ENCODE measurements around the gene ZBTB7C. TPM values are rescaled to one million over a fixed set of nuclear protein-coding genes. Genes with fewer than 3 reads are reported as not detected.

The ZBTB7C gene
- total and polyA plus RNA-seq, 2 of the 8 experiments (the other 6 are each of a cell fraction or from before 2014, with no cell fraction given): 0.15 to 0.45 TPM

- no peaks in the 10 kb centered on the region; the same call in 1 of the 2 replicates for H3K79me1 ChIP-seq (ENCODE audit: low read depth, low read length)
- no peak overlapping the region for H4K91ac ChIP-seq (replicated peaks; ENCODE audit: insufficient read length, low read length)
- ChIA-PET CTCF (ENCODE audit: partially characterized antibody) (interaction anchor here (0.9 to 6.6 kb wide), 5 partner anchors 15 to 228 kb away, joined by 3 to 117 read pairs (median 3); partner anchors contain the start of gene SMAD2), POLR2A (ENCODE audit: partially characterized antibody) (no interaction called here)
- no peak for TF ChIP-seq POLR2AphosphoS5 (IDR thresholded peaks at IDR 0.05; ENCODE audit: low read depth, low read length)
- H3K56ac ChIP-seq (replicated peaks; ENCODE audit: insufficient read length, low read depth, low read length): no peak overlapping the region
- H3K4ac ChIP-seq (replicated peaks; ENCODE audit: insufficient read length, low read depth, low read length): no peak overlapping the region
- no peak overlapping the region for H3K18ac ChIP-seq (ENCODE audit: extremely low read depth, low read length)
- no peak overlapping the region for H3K23ac ChIP-seq (ENCODE audit: insufficient read length)
- H3K27me3 ChIP-seq (replicated peaks in 1 of 4; ENCODE audit: control insufficient read depth in 3 of 4, extremely low read depth in 1 of 4, insufficient read depth in 3 of 4, low read length in 3 of 4): no peaks in the 10 kb centered on the region
- H3K9ac ChIP-seq (replicated peaks in 1 of 4; ENCODE audit: extremely low read depth in 1 of 4, low read depth in 3 of 4, low read length in 3 of 4): no peak overlapping the region
- H3K4me2 ChIP-seq (ENCODE audit: insufficient read depth in 1 of 2, low read depth in 2 of 2, low read length in 2 of 2): no peak overlapping the region
- no peak overlapping the region for H2AK5ac ChIP-seq (ENCODE audit: low read depth, low read length)
- no peak for DNase-seq (ENCODE audit: low read depth in 1 of 2, low spot score in 2 of 2)
- H3K36me3 ChIP-seq (ENCODE audit: control insufficient read depth in 2 of 4, insufficient read depth in 4 of 4, low read length in 3 of 4): no peaks in the 10 kb centered on the region
- H4K20me1 ChIP-seq (replicated peaks in 1 of 2; ENCODE audit: control insufficient read depth in 1 of 2, insufficient read depth in 2 of 2, low read length in 2 of 2): no peaks in the 10 kb centered on the region
- H3K4me1 ChIP-seq (replicated peaks in 1 of 4; ENCODE audit: control insufficient read depth in 3 of 4, insufficient read depth in 4 of 4, low read length in 3 of 4): no peaks in the 10 kb centered on the region; a peak in 1 of 7 replicates
- no peak overlapping the region for H2BK5ac ChIP-seq (ENCODE audit: low read depth, low read length)
- H3K79me2 ChIP-seq (ENCODE audit: control insufficient read depth in 1 of 2, insufficient read depth in 2 of 2, low read length in 2 of 2): no peaks in the 10 kb centered on the region
- FAIRE-seq: no peak
- peaks cover 4 to 5% of the 10 kb centered on the region in 2 experiments; a peak in 2 of 4 replicates for H3K9me3 ChIP-seq (ENCODE audit: insufficient read depth in 2 of 2, low read depth in 1 of 2, low read length in 1 of 2)
- no peak overlapping the region for H3K4me3 ChIP-seq (ENCODE audit: extremely low read depth in 1 of 4, insufficient read depth in 2 of 4, low read depth in 3 of 4, low read length in 4 of 4)
- no peak overlapping the region for H2BK15ac ChIP-seq (ENCODE audit: low read length)
- no peak overlapping the region for H2BK20ac ChIP-seq (ENCODE audit: low read length)
- no peak overlapping the region for H3K14ac ChIP-seq (ENCODE audit: insufficient read length)
- H2BK120ac ChIP-seq (replicated peaks; ENCODE audit: low read depth, low read length): no peak overlapping the region
- H2AFZ ChIP-seq (ENCODE audit: low read length): no peak overlapping the region
- H4K8ac ChIP-seq (ENCODE audit: extremely low read depth, insufficient read depth, low read length): no peak overlapping the region
- H3K23me2 ChIP-seq (ENCODE audit: low read depth, low read length): no peaks in the 10 kb centered on the region
- H2BK12ac ChIP-seq (ENCODE audit: low read depth, low read length): no peak overlapping the region
- 96% methylated on average over 4 of the region's 4 CpGs; no CpG with 5 or more reads in 1 of the 2 experiments for WGBS, 2 experiments (ENCODE audit: extremely low coverage in 1 of 2, insufficient coverage in 1 of 2, insufficient read length in 1 of 2, insufficient replicate concordance in 2 of 2, low coverage in 1 of 2, low lambda C conversion rate in 2 of 2, missing lambda C conversion rate in 1 of 2)
- no peak overlapping the region for H3K27ac ChIP-seq (ENCODE audit: low read depth, low read length)
- no peak overlapping the region for H4K5ac ChIP-seq (ENCODE audit: insufficient read length, low read depth, low read length)
Measured at GRCh38 chr18:48000701-48001100, 408.5 kb downstream of the ZBTB7C start.
